Measurements from ENCODE around the gene TMF1. TPM values are rescaled to one million over a fixed set of nuclear protein-coding genes. Genes with fewer than 3 reads are reported as not detected.

The TMF1 gene
- total and polyA plus RNA-seq, 5 donors from 2014 or later, result 32.9 to 71.3 (median 36.6) TPM

GRCh38 chr3:69020424-69020823, 31.7 kb downstream of the TMF1 start:
- no peaks in the 10 kb centered on the region for H3K27me3 ChIP-seq (ENCODE audit: control insufficient read depth, insufficient read depth, low read length)
- ATAC-seq (ENCODE audit: low read depth in 2 of 2) (no peak), DNase-seq (peak in 1 of 3 donors; percentile 34)
- no peaks in the 10 kb centered on the region for H3K9me3 ChIP-seq (ENCODE audit: control insufficient read depth in 2 of 2, low read length in 2 of 2)
- no peaks in the 10 kb centered on the region for H3K4me1 ChIP-seq (ENCODE audit: control insufficient read depth, insufficient read depth, low read length, poor library complexity, severe bottlenecking)
- Mint-ChIP-seq H3K4me3 (no peak overlapping the region), H3K27ac (no peak overlapping the region), H3K9me3 (no peaks in the 10 kb centered on the region), H3K4me1 (peaks cover 0 to 24% (median 7%) of the 10 kb centered on the region in 4 donors), H3K36me3 (peaks cover 6% of the 10 kb centered on the region), H3K27me3 (no peaks in the 10 kb centered on the region)
- H3K36me3 ChIP-seq (ENCODE audit: control insufficient read depth, insufficient read depth, low read length), result peaks cover 31% of the 10 kb centered on the region
- H3K4me3 ChIP-seq (ENCODE audit: low read depth, low read length), result no peak overlapping the region
- H3K27ac ChIP-seq (ENCODE audit: insufficient read depth, low read length, poor library complexity, severe bottlenecking), result no peak overlapping the region

- no peak overlapping the region for H3K27ac ChIP-seq (ENCODE audit: insufficient read depth, low read length, poor library complexity, severe bottlenecking)
- no peaks in the 10 kb centered on the region for H3K27me3 ChIP-seq (ENCODE audit: control insufficient read depth, insufficient read depth, low read length)
- peaks cover 2% of the 10 kb centered on the region for H3K36me3 ChIP-seq (ENCODE audit: control insufficient read depth, insufficient read depth, low read length)
- Mint-ChIP-seq H3K27me3 (no peaks in the 10 kb centered on the region), H3K36me3 (no peaks in the 10 kb centered on the region), H3K4me1 (peaks cover 18 to 30% (median 22%) of the 10 kb centered on the region in 4 donors), H3K9me3 (no peaks in the 10 kb centered on the region), H3K27ac (peak overlapping the region in 1 of 3 donors; percentile 45), H3K4me3 (peak overlapping the region in 1 of 4 donors; percentile 14)
- no peaks in the 10 kb centered on the region for H3K9me3 ChIP-seq (ENCODE audit: control insufficient read depth in 2 of 2, low read length in 2 of 2)
- DNase-seq (no peak), ATAC-seq (ENCODE audit: low read depth in 2 of 2) (no peak)
- no peak overlapping the region for H3K4me3 ChIP-seq (ENCODE audit: low read depth, low read length)
- H3K4me1 ChIP-seq (ENCODE audit: control insufficient read depth, insufficient read depth, low read length, poor library complexity, severe bottlenecking), result peaks cover 20% of the 10 kb centered on the region
These were observed 35.2 kb downstream of the TMF1 start for GRCh38 chr3:69016901-69017300.

- no peak overlapping the region for H3K4me3 ChIP-seq (ENCODE audit: low read depth, low read length)
- H3K27me3 Mint-ChIP-seq, result no peaks in the 10 kb centered on the region
- H3K9me3 Mint-ChIP-seq, result no peaks in the 10 kb centered on the region
- ATAC-seq (ENCODE audit: low read depth in 2 of 2) (no peak), DNase-seq (no peak)
- no peaks in the 10 kb centered on the region for H3K27me3 ChIP-seq (ENCODE audit: control insufficient read depth, insufficient read depth, low read length)
- H3K4me3 Mint-ChIP-seq, result no peak overlapping the region
- H3K27ac Mint-ChIP-seq, result no peak overlapping the region
- no peaks in the 10 kb centered on the region for H3K9me3 ChIP-seq (ENCODE audit: control insufficient read depth in 2 of 2, low read length in 2 of 2)
- H3K36me3 ChIP-seq (ENCODE audit: control insufficient read depth, insufficient read depth, low read length), result no peaks in the 10 kb centered on the region
- peaks cover 18 to 38% (median 27%) of the 10 kb centered on the region in 4 donors for H3K4me1 Mint-ChIP-seq
- H3K4me1 ChIP-seq (ENCODE audit: control insufficient read depth, insufficient read depth, low read length, poor library complexity, severe bottlenecking), result peaks cover 21% of the 10 kb centered on the region
- H3K27ac ChIP-seq (ENCODE audit: insufficient read depth, low read length, poor library complexity, severe bottlenecking), result no peak overlapping the region
- H3K36me3 Mint-ChIP-seq, result no peaks in the 10 kb centered on the region
These were observed 36.0 kb downstream of the TMF1 start for GRCh38 chr3:69016102-69016501.

- Mint-ChIP-seq H3K9me3 (no peaks in the 10 kb centered on the region), H3K27ac (peak overlapping the region; percentile 73 to 87 (median 76)), H3K36me3 (no peaks in the 10 kb centered on the region), H3K4me1 (peaks cover 18 to 58% (median 34%) of the 10 kb centered on the region in 4 donors), H3K4me3 (peak overlapping the region; percentile 80 to 95 (median 88)), H3K27me3 (no peaks in the 10 kb centered on the region)
- ATAC-seq (ENCODE audit: low read depth in 2 of 2), result no peak
- Histone ChIP-seq H3K36me3 (ENCODE audit: control insufficient read depth, insufficient read depth, low read length) (peaks cover 5% of the 10 kb centered on the region), H3K4me3 (ENCODE audit: low read depth, low read length) (peak overlapping the region; percentile 89), H3K27me3 (ENCODE audit: control insufficient read depth, insufficient read depth, low read length) (no peaks in the 10 kb centered on the region), H3K27ac (ENCODE audit: insufficient read depth, low read length, poor library complexity, severe bottlenecking) (peak overlapping the region; percentile 79), H3K9me3 (ENCODE audit: control insufficient read depth in 2 of 2, low read length in 2 of 2) (no peaks in the 10 kb centered on the region), H3K4me1 (ENCODE audit: control insufficient read depth, insufficient read depth, low read length, poor library complexity, severe bottlenecking) (peaks cover 21% of the 10 kb centered on the region)
- no peak for DNase-seq
These were observed 38.0 kb downstream of the TMF1 start for GRCh38 chr3:69014022-69014580.

- Histone ChIP-seq H3K36me3 (ENCODE audit: control insufficient read depth, insufficient read depth, low read length) (peaks cover 5% of the 10 kb centered on the region), H3K27me3 (ENCODE audit: control insufficient read depth, insufficient read depth, low read length) (no peaks in the 10 kb centered on the region), H3K9me3 (ENCODE audit: control insufficient read depth in 2 of 2, low read length in 2 of 2) (no peaks in the 10 kb centered on the region), H3K4me3 (ENCODE audit: low read depth, low read length) (peak within 1 kb of the TSS; percentile 89), H3K4me1 (ENCODE audit: control insufficient read depth, insufficient read depth, low read length, poor library complexity, severe bottlenecking) (peaks cover 21% of the 10 kb centered on the region), H3K27ac (ENCODE audit: insufficient read depth, low read length, poor library complexity, severe bottlenecking) (peak within 1 kb of the TSS; percentile 79)
- DNase-seq (peak; percentile 73 to 86 (median 76)), ATAC-seq (ENCODE audit: low read depth in 2 of 2) (peak; percentile 80)
- Mint-ChIP-seq H3K9me3 (no peaks in the 10 kb centered on the region), H3K4me1 (peaks cover 18 to 64% (median 34%) of the 10 kb centered on the region in 4 donors), H3K27ac (peak within 1 kb of the TSS; percentile 79 to 89 (median 85)), H3K36me3 (peaks cover 3% of the 10 kb centered on the region), H3K27me3 (no peaks in the 10 kb centered on the region), H3K4me3 (peak within 1 kb of the TSS; percentile 90 to 96 (median 93))
These were observed 38.7 kb downstream of the TMF1 start, which contains the start of gene EOGT for GRCh38 chr3:69013253-69014021. Gene EOGT, minus strand, starts transcription at chr3:69013684. Its CDS starts 3,838 bp downstream, at chr3:69009846.

GRCh38 chr3:69012800-69013252, 39.3 kb downstream of the TMF1 start:
- peak overlapping the region; percentile 79 to 89 (median 85) for H3K27ac Mint-ChIP-seq
- ATAC-seq (ENCODE audit: low read depth in 2 of 2), result no peak
- H3K4me1 Mint-ChIP-seq, result peaks cover 24 to 64% (median 34%) of the 10 kb centered on the region in 4 donors
- H3K36me3 Mint-ChIP-seq, result peaks cover 3% of the 10 kb centered on the region
- no peaks in the 10 kb centered on the region for H3K27me3 Mint-ChIP-seq
- H3K9me3 ChIP-seq (ENCODE audit: control insufficient read depth in 2 of 2, low read length in 2 of 2), result no peaks in the 10 kb centered on the region
- peak overlapping the region; percentile 79 for H3K27ac ChIP-seq (ENCODE audit: insufficient read depth, low read length, poor library complexity, severe bottlenecking)
- H3K4me3 ChIP-seq (ENCODE audit: low read depth, low read length), result peak overlapping the region; percentile 73
- DNase-seq, result peak in 2 of 3 donors; percentile 19 to 38
- peak overlapping the region; percentile 90 to 96 (median 93) for H3K4me3 Mint-ChIP-seq
- no peaks in the 10 kb centered on the region for H3K9me3 Mint-ChIP-seq
- H3K4me1 ChIP-seq (ENCODE audit: control insufficient read depth, insufficient read depth, low read length, poor library complexity, severe bottlenecking), result peaks cover 21% of the 10 kb centered on the region
- H3K36me3 ChIP-seq (ENCODE audit: control insufficient read depth, insufficient read depth, low read length), result peaks cover 10% of the 10 kb centered on the region
- H3K27me3 ChIP-seq (ENCODE audit: control insufficient read depth, insufficient read depth, low read length), result no peaks in the 10 kb centered on the region

GRCh38 chr3:69012100-69012799, 39.9 kb downstream of the TMF1 start:
- peak overlapping the region; percentile 90 to 96 (median 93) for H3K4me3 Mint-ChIP-seq
- Histone ChIP-seq H3K4me1 (ENCODE audit: control insufficient read depth, insufficient read depth, low read length, poor library complexity, severe bottlenecking) (peaks cover 21% of the 10 kb centered on the region), H3K4me3 (ENCODE audit: low read depth, low read length) (peak overlapping the region; percentile 73), H3K9me3 (ENCODE audit: control insufficient read depth in 2 of 2, low read length in 2 of 2) (no peaks in the 10 kb centered on the region), H3K36me3 (ENCODE audit: control insufficient read depth, insufficient read depth, low read length) (peaks cover 14% of the 10 kb centered on the region), H3K27me3 (ENCODE audit: control insufficient read depth, insufficient read depth, low read length) (no peaks in the 10 kb centered on the region), H3K27ac (ENCODE audit: insufficient read depth, low read length, poor library complexity, severe bottlenecking) (peak overlapping the region; percentile 79)
- DNase-seq (no peak), ATAC-seq (ENCODE audit: low read depth in 2 of 2) (no peak)
- H3K9me3 Mint-ChIP-seq, result no peaks in the 10 kb centered on the region
- peaks cover 23 to 58% (median 33%) of the 10 kb centered on the region in 4 donors for H3K4me1 Mint-ChIP-seq
- peaks cover 3% of the 10 kb centered on the region for H3K36me3 Mint-ChIP-seq
- H3K27me3 Mint-ChIP-seq, result no peaks in the 10 kb centered on the region
- peak overlapping the region; percentile 79 to 89 (median 85) for H3K27ac Mint-ChIP-seq

Measured in CD4-positive, CD25-positive, alpha-beta regulatory T cell (primary cell).